SH-SY5Y (cell line): Measurements from ENCODE around the gene PTPN21.

Source experiments
- GATA2 ChIP-seq: IDR thresholded peaks from 2 replicates; pipeline ENCODE4 v1.6.1; 2011; ENCODE audit warnings: mild to moderate bottlenecking, low read depth, low read length
- GATA3 ChIP-seq: IDR thresholded peaks from 2 replicates; pipeline ENCODE4 v1.6.1; 2011; ENCODE audit warnings: low read depth, mild to moderate bottlenecking, low read length, moderate library complexity

PTPN21 gene

GRCh38 chr14:88477513-88478250 lies 77.1 kb downstream of the PTPN21 start:
- TF ChIP-seq GATA2: no peak
- TF ChIP-seq GATA3: no peak

GRCh38 chr14:88476825-88477224 lies 78.0 kb downstream of the PTPN21 start:
- no peak for TF ChIP-seq GATA2
- TF ChIP-seq GATA3: no peak

- no peak for TF ChIP-seq GATA3
- no peak for TF ChIP-seq GATA2
Measured at GRCh38 chr14:88476214-88476774, 78.5 kb downstream of the PTPN21 start.

- TF ChIP-seq GATA2: no peak
- no peak for TF ChIP-seq GATA3
Measured at GRCh38 chr14:88473791-88474190, 81.0 kb downstream of the PTPN21 start.

GRCh38 chr14:88470542-88471440 lies 84.0 kb downstream of the PTPN21 start:
- TF ChIP-seq GATA2 (no peak), GATA3 (no peak)

DNA sequence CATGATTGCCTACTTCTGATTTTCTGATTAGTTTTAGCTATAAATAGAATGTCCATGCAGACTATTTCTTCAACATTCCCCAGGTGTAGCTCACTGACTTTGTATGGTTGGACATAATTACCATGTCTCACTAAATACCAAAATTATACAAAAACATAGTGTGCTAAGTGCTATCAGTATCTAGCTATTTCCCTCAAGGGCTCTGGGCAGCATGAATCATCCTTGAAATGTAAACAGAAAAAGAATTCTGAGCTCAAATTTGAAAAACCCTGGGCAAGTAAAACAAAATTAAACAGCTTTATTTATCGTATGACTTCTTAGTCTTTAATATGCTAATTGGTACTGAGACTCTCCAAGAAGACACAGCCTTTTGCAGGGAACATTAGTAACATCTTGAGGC lies 86.4 kb downstream of the PTPN21 start:
- TF ChIP-seq GATA3: no peak
- no peak for TF ChIP-seq GATA2

- TF ChIP-seq GATA3 (no peak), GATA2 (no peak)
Measured at GRCh38 chr14:88463318-88463717, 91.5 kb downstream of the PTPN21 start.

GRCh38 chr14:88454886-88455285 lies 99.9 kb downstream of the PTPN21 start:
- TF ChIP-seq GATA3 (no peak), GATA2 (no peak)

DNA sequence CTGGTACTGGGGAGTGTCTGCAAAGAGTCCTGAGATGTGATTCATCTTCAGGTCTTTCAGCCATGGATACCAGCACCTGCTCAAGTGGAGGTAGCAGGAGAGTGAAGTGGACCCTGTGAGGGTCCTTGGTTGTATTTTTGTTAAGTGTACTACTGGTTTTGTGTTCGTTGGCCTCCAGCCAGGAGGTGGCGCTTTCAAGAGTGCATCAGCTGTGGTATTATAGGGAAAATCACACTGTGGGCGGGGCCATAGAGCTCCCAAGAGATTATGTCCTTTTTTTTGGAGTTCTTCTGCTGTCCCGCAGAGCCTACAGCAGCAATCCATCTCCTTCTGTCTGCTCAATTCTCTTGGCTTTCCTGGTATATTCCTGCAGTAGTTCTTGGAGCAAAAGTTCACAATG lies 102.6 kb downstream of the PTPN21 start:
- TF ChIP-seq GATA3 (no peak), GATA2 (no peak)

- TF ChIP-seq GATA3 (no peak), GATA2 (no peak)
Measured at GRCh38 chr14:88439088-88439487, 115.7 kb downstream of the PTPN21 start.

GRCh38 chr14:88437658-88438057 lies 117.1 kb downstream of the PTPN21 start:
- no peak for TF ChIP-seq GATA2
- TF ChIP-seq GATA3: no peak

DNA sequence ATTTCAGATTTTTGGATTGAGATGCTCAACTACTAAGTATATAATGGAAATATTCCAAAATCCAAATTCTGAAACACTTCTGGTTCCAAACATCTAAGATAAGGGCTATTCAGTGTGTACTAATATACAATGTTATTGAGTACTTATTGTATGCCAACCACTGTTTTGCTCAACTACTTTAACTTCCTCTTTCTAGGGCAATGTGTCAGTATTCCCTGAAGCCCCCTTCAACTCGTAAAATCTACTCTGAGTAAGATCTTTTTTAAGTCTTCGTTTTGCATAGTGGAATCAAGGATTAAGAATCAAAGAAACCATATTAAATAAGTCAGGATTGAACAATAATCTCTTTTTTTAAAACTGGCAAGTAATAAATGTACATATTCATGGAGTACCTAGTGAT lies 123.8 kb downstream of the PTPN21 start:
- TF ChIP-seq GATA2: no peak
- TF ChIP-seq GATA3: no peak

- TF ChIP-seq GATA3 (no peak), GATA2 (no peak)
Measured at GRCh38 chr14:88426271-88426670, 128.5 kb downstream of the PTPN21 start.

- TF ChIP-seq GATA3 (no peak), GATA2 (no peak)
Measured at GRCh38 chr14:88424573-88424972, 130.2 kb downstream of the PTPN21 start.

- TF ChIP-seq GATA3 (no peak), GATA2 (no peak)
Measured at GRCh38 chr14:88422919-88423650, 131.7 kb downstream of the PTPN21 start.
